ENCODE measurements around the gene REELD1.
A peak's percentile ranks its signal among the peaks of the same experiment; 100 is the strongest.

REELD1 gene

GRCh38 chr4:146214238-146214637 lies at the start of gene REELD1:
TSS of gene REELD1 (plus strand) at chr4:146214538. CDS start at chr4:146216953, 2,415 bp downstream.
- no peak for DNase-seq

- DNase-seq, result no peak
These were observed 49.1 kb upstream of the REELD1 start for GRCh38 chr4:146165221-146165620.

GRCh38 chr4:146165840-146166239 lies 48.5 kb upstream of the REELD1 start:
- no peak for DNase-seq

- DNase-seq, result no peak
These were observed 44.2 kb upstream of the REELD1 start for GRCh38 chr4:146170149-146170548.

GRCh38 chr4:146175541-146176453 lies 38.5 kb upstream of the REELD1 start, which contains the start of gene LSM6:
TSS of gene LSM6 (plus strand) at chr4:146175718. CDS start at chr4:146182922, 7,204 bp downstream.
- peak; percentile 53 for DNase-seq

GRCh38 chr4:146176891-146177290 lies 37.4 kb upstream of the REELD1 start:
- DNase-seq, result no peak

GRCh38 chr4:146178126-146178525 lies 36.2 kb upstream of the REELD1 start:
- DNase-seq, result no peak

- no peak for DNase-seq
These were observed 34.5 kb upstream of the REELD1 start for GRCh38 chr4:146179784-146180370.

- DNase-seq, result no peak
These were observed 31.9 kb upstream of the REELD1 start for GRCh38 chr4:146182443-146182842.

- no peak for DNase-seq
These were observed 31.1 kb upstream of the REELD1 start for GRCh38 chr4:146183209-146183608.

- DNase-seq, result no peak
These were observed 28.3 kb upstream of the REELD1 start for GRCh38 chr4:146186041-146186440.

- no peak for DNase-seq
These were observed 27.7 kb upstream of the REELD1 start for GRCh38 chr4:146186596-146186995.

- no peak for DNase-seq
These were observed 23.9 kb upstream of the REELD1 start for GRCh38 chr4:146190456-146190855.

GRCh38 chr4:146191766-146192458 lies 22.4 kb upstream of the REELD1 start:
- DNase-seq, result no peak

- no peak for DNase-seq
These were observed 20.7 kb upstream of the REELD1 start for GRCh38 chr4:146193628-146194027.

- no peak for DNase-seq
These were observed 20.1 kb upstream of the REELD1 start for GRCh38 chr4:146194212-146194611.

- DNase-seq, result peak; percentile 31
These were observed 11.7 kb upstream of the REELD1 start for GRCh38 chr4:146202665-146203064.

- no peak for DNase-seq
These were observed 6.9 kb upstream of the REELD1 start for GRCh38 chr4:146207410-146207809.

- DNase-seq, result no peak
These were observed 3.4 kb upstream of the REELD1 start for GRCh38 chr4:146210890-146211289.

GRCh38 chr4:146211440-146211839 lies 2.9 kb upstream of the REELD1 start:
- DNase-seq, result no peak

GRCh38 chr4:146212781-146213180 lies 1.6 kb upstream of the REELD1 start:
- DNase-seq, result no peak

- no peak for DNase-seq
These were observed 8.0 kb downstream of the REELD1 start for GRCh38 chr4:146222313-146222712.

- no peak for DNase-seq
These were observed 10.1 kb downstream of the REELD1 start for GRCh38 chr4:146224326-146224966.

All from NCI-H1417 treated with DMSO at 0.1 percent for 48 hours (cell line).